ENCODE measurements around the gene NRL. TPM values are rescaled to one million over a fixed set of nuclear protein-coding genes. Genes with fewer than 3 reads are reported as not detected.

NRL gene
- total RNA-seq, 2 donors from 2014 or later = 4.3 to 4.7 TPM

DNA sequence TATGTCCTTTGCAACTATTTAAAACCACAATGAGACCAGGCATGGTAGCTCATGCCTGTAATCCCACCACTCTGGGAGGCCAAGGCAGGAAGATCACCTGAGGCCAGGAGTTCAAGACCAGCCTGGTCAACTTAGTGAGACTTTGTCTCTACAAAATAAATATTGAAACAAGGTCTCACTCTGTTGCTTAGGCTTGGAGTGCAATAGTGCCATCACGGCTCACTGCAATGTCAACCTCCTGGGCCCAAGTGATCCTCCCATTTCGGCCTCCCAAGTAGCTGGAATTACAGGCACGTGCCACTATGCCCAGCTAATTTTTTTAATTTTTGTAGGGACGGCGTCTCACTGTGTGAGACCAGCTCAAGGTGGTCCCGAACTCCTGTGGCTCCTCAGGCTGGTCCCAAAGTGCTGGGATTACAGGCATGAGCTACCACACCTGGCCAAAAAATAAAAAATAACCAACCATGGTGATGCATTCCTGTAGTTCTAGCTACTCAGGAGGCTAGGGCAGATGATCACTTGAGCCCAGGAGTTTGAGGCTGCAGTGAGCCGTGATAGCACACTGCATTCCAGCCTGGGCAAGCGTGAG, 14.8 kb upstream of the NRL start:
- no peaks in the 10 kb centered on the region for H3K4me1 ChIP-seq (replicated peaks)
- DNase-seq (ENCODE audit: low spot score) = no peak
- no peak overlapping the region for H3K4me3 ChIP-seq
- 85% methylated on average over 8 of the region's 8 CpGs for WGBS
- intact Hi-C loops (cut with DNase I) = no loop called here
- no peaks in the 10 kb centered on the region for H3K27me3 ChIP-seq (replicated peaks; ENCODE audit: insufficient read depth)
- TF ChIP-seq POLR2AphosphoS5 (IDR thresholded peaks at IDR 0.05) = no peak
- TF ChIP-seq POLR2A (IDR thresholded peaks at IDR 0.05) = no peak
- TF ChIP-seq, protein P1, sequence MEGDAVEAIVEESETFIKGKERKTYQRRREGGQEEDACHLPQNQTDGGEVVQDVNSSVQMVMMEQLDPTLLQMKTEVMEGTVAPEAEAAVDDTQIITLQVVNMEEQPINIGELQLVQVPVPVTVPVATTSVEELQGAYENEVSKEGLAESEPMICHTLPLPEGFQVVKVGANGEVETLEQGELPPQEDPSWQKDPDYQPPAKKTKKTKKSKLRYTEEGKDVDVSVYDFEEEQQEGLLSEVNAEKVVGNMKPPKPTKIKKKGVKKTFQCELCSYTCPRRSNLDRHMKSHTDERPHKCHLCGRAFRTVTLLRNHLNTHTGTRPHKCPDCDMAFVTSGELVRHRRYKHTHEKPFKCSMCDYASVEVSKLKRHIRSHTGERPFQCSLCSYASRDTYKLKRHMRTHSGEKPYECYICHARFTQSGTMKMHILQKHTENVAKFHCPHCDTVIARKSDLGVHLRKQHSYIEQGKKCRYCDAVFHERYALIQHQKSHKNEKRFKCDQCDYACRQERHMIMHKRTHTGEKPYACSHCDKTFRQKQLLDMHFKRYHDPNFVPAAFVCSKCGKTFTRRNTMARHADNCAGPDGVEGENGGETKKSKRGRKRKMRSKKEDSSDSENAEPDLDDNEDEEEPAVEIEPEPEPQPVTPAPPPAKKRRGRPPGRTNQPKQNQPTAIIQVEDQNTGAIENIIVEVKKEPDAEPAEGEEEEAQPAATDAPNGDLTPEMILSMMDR (IDR thresholded peaks at IDR 0.05) = no peak
- H3K36me3 ChIP-seq = no peaks in the 10 kb centered on the region
- H3K9me3 ChIP-seq = no peaks in the 10 kb centered on the region
- no peak overlapping the region for H3K27ac ChIP-seq

GRCh38 chr14:24127673-24128072, 12.9 kb upstream of the NRL start:
- WGBS = 84% methylated on average over 2 of the region's 2 CpGs
- H3K27me3 ChIP-seq (replicated peaks; ENCODE audit: insufficient read depth) = no peaks in the 10 kb centered on the region
- intact Hi-C loops (cut with DNase I) = no loop called here
- no peak overlapping the region for H3K4me3 ChIP-seq
- H3K36me3 ChIP-seq = peaks cover 0 to 14% of the 10 kb centered on the region in 2 donors
- no peak overlapping the region for H3K27ac ChIP-seq
- TF ChIP-seq POLR2AphosphoS5 (IDR thresholded peaks at IDR 0.05) = no peak
- TF ChIP-seq POLR2A (IDR thresholded peaks at IDR 0.05) = no peak
- TF ChIP-seq, protein P1 (IDR thresholded peaks at IDR 0.05) = no peak
- no peaks in the 10 kb centered on the region for H3K4me1 ChIP-seq (replicated peaks)
- no peaks in the 10 kb centered on the region for H3K9me3 ChIP-seq
- DNase-seq (ENCODE audit: low spot score) = no peak

DNA sequence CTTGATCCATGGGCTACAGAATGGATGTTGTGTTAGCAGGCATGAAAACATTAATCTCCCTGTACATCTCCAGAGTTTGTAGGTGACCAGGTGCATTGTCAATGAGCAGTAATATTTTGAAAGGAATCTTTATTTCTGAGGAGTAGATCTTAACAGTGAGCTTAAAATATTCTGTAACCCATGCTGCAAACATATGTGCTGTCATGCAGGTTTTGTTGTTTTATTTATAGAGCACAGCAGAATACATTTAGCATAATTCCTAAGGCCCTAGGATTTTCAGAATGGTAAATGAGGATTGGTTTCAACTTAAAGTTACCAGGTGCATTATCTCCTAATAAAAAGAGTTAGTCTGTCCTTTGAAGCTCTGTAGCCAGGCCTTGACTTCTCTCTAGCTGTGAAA, 12.2 kb upstream of the NRL start:
- H3K27ac ChIP-seq = no peak overlapping the region
- DNase-seq (ENCODE audit: low spot score) = no peak
- no peaks in the 10 kb centered on the region for H3K27me3 ChIP-seq (replicated peaks; ENCODE audit: insufficient read depth)
- H3K4me3 ChIP-seq = no peak overlapping the region
- H3K4me1 ChIP-seq (replicated peaks) = no peaks in the 10 kb centered on the region
- intact Hi-C loops (cut with DNase I) = no loop called here
- H3K9me3 ChIP-seq = no peaks in the 10 kb centered on the region
- H3K36me3 ChIP-seq = peaks cover 0 to 15% of the 10 kb centered on the region in 2 donors
- TF ChIP-seq, protein P1 (IDR thresholded peaks at IDR 0.05) = no peak
- TF ChIP-seq POLR2A (IDR thresholded peaks at IDR 0.05) (no peak), POLR2AphosphoS5 (IDR thresholded peaks at IDR 0.05) (no peak)

- no peak for DNase-seq (ENCODE audit: low spot score)
- H3K27me3 ChIP-seq (replicated peaks; ENCODE audit: insufficient read depth) = no peaks in the 10 kb centered on the region
- intact Hi-C loops (cut with DNase I) = no loop called here
- H3K27ac ChIP-seq = no peak overlapping the region
- 78% methylated on average over 9 of the region's 9 CpGs for WGBS
- no peaks in the 10 kb centered on the region for H3K9me3 ChIP-seq
- H3K36me3 ChIP-seq = peaks cover 13 to 40% of the 10 kb centered on the region in 2 donors
- no peaks in the 10 kb centered on the region for H3K4me1 ChIP-seq (replicated peaks)
- no peak overlapping the region for H3K4me3 ChIP-seq
- TF ChIP-seq POLR2AphosphoS5 (IDR thresholded peaks at IDR 0.05) (no peak), POLR2A (IDR thresholded peaks at IDR 0.05) (no peak)
- TF ChIP-seq, protein P1 (IDR thresholded peaks at IDR 0.05) = no peak
Measured at GRCh38 chr14:24123424-24124417, 9.0 kb upstream of the NRL start.
